Measurements from ENCODE around the gene SFSWAP.

GRCh38 chr12:131729254-131729955 is 18.5 kb downstream of the SFSWAP start:
- TF ChIP-seq CTCF (IDR thresholded peaks at IDR 0.05; ENCODE audit: low read depth, low read length, poor library complexity, severe bottlenecking) (no peak), EZH2phosphoT487 (IDR thresholded peaks at IDR 0.05; ENCODE audit: borderline replicate concordance, low read length) (no peak)
